ENCODE results near the gene HOXB5. TPM values are rescaled to one million over a fixed set of nuclear protein-coding genes. Genes with fewer than 3 reads are reported as not detected.

The HOXB5 gene
- total RNA-seq, 2 experiments from 2014 or later: not detected

- Mint-ChIP-seq H3K4me1 (ENCODE audit: low read depth) (peaks cover 5% of the 10 kb centered on the region), H3K36me3 (ENCODE audit: low read depth) (no peaks in the 10 kb centered on the region), H3K27me3 (peaks cover 21% of the 10 kb centered on the region), H3K4me3 (no peak overlapping the region), H3K9me3 (no peaks in the 10 kb centered on the region), H3K27ac (no peak overlapping the region)
- Histone ChIP-seq H3K4me1 (ENCODE audit: insufficient read depth, low read length) (peaks cover 2% of the 10 kb centered on the region), H3K36me3 (ENCODE audit: insufficient read depth, low read length) (no peaks in the 10 kb centered on the region), H3K9me3 (ENCODE audit: control insufficient read depth in 1 of 2, insufficient read depth in 1 of 2, low read length in 2 of 2) (no peaks in the 10 kb centered on the region), H3K4me3 (ENCODE audit: low read length) (no peak overlapping the region), H3K27ac (ENCODE audit: low read depth in 1 of 2, low read length in 2 of 2) (no peak overlapping the region), H3K27me3 (ENCODE audit: control insufficient read depth in 1 of 2, insufficient read depth in 2 of 2, low read length in 2 of 2) (peaks cover 0 to 9% of the 10 kb centered on the region in 2 experiments)
- DNase-seq (no peak), ATAC-seq (ENCODE audit: poor library complexity) (no peak)
- POLR2A ChIA-PET: no interaction called here
- intact Hi-C loops (cut with DNase I, micrococcal nuclease): no loop called here
- TF ChIP-seq, protein P1, sequence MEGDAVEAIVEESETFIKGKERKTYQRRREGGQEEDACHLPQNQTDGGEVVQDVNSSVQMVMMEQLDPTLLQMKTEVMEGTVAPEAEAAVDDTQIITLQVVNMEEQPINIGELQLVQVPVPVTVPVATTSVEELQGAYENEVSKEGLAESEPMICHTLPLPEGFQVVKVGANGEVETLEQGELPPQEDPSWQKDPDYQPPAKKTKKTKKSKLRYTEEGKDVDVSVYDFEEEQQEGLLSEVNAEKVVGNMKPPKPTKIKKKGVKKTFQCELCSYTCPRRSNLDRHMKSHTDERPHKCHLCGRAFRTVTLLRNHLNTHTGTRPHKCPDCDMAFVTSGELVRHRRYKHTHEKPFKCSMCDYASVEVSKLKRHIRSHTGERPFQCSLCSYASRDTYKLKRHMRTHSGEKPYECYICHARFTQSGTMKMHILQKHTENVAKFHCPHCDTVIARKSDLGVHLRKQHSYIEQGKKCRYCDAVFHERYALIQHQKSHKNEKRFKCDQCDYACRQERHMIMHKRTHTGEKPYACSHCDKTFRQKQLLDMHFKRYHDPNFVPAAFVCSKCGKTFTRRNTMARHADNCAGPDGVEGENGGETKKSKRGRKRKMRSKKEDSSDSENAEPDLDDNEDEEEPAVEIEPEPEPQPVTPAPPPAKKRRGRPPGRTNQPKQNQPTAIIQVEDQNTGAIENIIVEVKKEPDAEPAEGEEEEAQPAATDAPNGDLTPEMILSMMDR (IDR thresholded peaks at IDR 0.05): no peak
- CTCF ChIA-PET: no interaction called here
Observed at GRCh38 chr17:48563867-48564187, 29.8 kb downstream of the HOXB5 start.

DNA sequence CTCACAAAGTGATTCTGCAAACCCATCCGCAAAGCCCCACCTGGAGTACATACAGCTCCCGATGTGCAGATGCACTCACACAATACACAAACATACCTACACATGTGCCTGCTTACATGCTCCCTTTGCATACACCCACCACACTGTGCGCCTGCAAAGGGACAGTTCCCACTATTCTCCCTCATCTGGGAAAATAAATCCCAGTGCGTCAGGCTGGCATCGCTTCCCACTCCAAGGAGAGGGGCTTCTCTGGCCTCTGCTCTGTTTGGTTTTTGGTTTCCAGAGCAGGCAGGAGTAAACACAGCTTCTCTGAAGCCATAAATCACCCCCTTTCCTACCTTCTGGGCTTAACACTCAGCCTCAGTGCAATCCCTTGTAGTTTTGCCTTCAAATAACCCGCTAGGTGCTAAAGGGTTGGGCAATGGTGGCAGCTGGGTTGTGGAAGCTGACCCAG lies 30.2 kb downstream of the HOXB5 start:
- CTCF ChIA-PET: no interaction called here
- H3K4me1 Mint-ChIP-seq (ENCODE audit: low read depth): peaks cover 2% of the 10 kb centered on the region
- intact Hi-C loops (cut with DNase I, micrococcal nuclease): no loop called here
- Histone ChIP-seq H3K4me3 (ENCODE audit: low read length) (no peak overlapping the region), H3K27me3 (ENCODE audit: control insufficient read depth in 1 of 2, insufficient read depth in 2 of 2, low read length in 2 of 2) (peaks cover 0 to 7% of the 10 kb centered on the region in 2 experiments), H3K36me3 (ENCODE audit: insufficient read depth, low read length) (no peaks in the 10 kb centered on the region), H3K27ac (ENCODE audit: low read depth in 1 of 2, low read length in 2 of 2) (no peak overlapping the region), H3K9me3 (ENCODE audit: control insufficient read depth in 1 of 2, insufficient read depth in 1 of 2, low read length in 2 of 2) (no peaks in the 10 kb centered on the region), H3K4me1 (ENCODE audit: insufficient read depth, low read length) (peaks cover 2% of the 10 kb centered on the region)
- H3K36me3 Mint-ChIP-seq (ENCODE audit: low read depth): no peaks in the 10 kb centered on the region
- no peak overlapping the region for H3K27ac Mint-ChIP-seq
- H3K9me3 Mint-ChIP-seq: no peaks in the 10 kb centered on the region
- no peak for DNase-seq
- ATAC-seq (ENCODE audit: poor library complexity): no peak
- TF ChIP-seq, protein P1 (IDR thresholded peaks at IDR 0.05): no peak
- peaks cover 25% of the 10 kb centered on the region for H3K27me3 Mint-ChIP-seq
- no peak overlapping the region for H3K4me3 Mint-ChIP-seq
- POLR2A ChIA-PET: no interaction called here

DNA sequence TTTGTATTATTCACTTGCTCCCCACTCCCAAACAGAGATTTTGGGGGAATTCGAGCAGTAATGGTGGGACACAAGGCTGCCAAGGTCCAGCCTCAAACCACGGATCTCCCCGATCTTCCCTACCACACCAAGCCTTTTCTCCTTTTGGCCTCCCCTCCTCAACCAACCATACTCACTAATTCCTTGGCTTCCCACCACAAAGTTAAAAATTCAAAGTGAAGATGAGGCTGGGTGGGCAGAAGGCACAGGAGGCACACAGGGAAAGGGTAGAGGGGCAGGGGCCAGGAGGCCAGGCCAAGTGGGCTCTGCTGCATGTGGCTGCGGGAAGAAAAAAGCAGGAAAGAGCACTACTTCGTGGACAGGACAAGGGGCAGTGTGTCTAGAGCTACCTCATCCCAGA lies 30.6 kb downstream of the HOXB5 start:
- H3K27me3 ChIP-seq (ENCODE audit: control insufficient read depth in 1 of 2, insufficient read depth in 2 of 2, low read length in 2 of 2): peaks cover 0 to 3% of the 10 kb centered on the region in 2 experiments
- Mint-ChIP-seq H3K4me1 (ENCODE audit: low read depth) (no peaks in the 10 kb centered on the region), H3K27me3 (peaks cover 30% of the 10 kb centered on the region), H3K36me3 (ENCODE audit: low read depth) (no peaks in the 10 kb centered on the region), H3K9me3 (no peaks in the 10 kb centered on the region), H3K4me3 (no peak overlapping the region), H3K27ac (no peak overlapping the region)
- H3K36me3 ChIP-seq (ENCODE audit: insufficient read depth, low read length): no peaks in the 10 kb centered on the region
- peaks cover 2% of the 10 kb centered on the region for H3K4me1 ChIP-seq (ENCODE audit: insufficient read depth, low read length)
- intact Hi-C loops (cut with DNase I, micrococcal nuclease): no loop called here
- no peak overlapping the region for H3K27ac ChIP-seq (ENCODE audit: low read depth in 1 of 2, low read length in 2 of 2)
- DNase-seq: no peak
- TF ChIP-seq, protein P1 (IDR thresholded peaks at IDR 0.05): no peak
- ChIA-PET POLR2A (no interaction called here), CTCF (no interaction called here)
- no peak overlapping the region for H3K4me3 ChIP-seq (ENCODE audit: low read length)
- H3K9me3 ChIP-seq (ENCODE audit: control insufficient read depth in 1 of 2, insufficient read depth in 1 of 2, low read length in 2 of 2): no peaks in the 10 kb centered on the region
- ATAC-seq (ENCODE audit: poor library complexity): no peak

All from CD4-positive, alpha-beta T cell (primary cell).